ENCODE measurements around the gene TIMP1. TPM values are rescaled to one million over a fixed set of nuclear protein-coding genes. Genes with fewer than 3 reads are reported as not detected.

Gene TIMP1
- total and polyA plus RNA-seq, 2 of the 13 experiments (the other 11 are each of a cell fraction or from before 2014, with no cell fraction given) = 12.3 to 45.8 TPM

- TF ChIP-seq ATF7 (IDR thresholded peaks at IDR 0.05) (peak; percentile 53; the same call in 1 of the 2 replicates), ATF7 (CRISPR knock-in tag; IDR thresholded peaks at IDR 0.05) (peak; percentile 90), ZNF12 (CRISPR knock-in tag; IDR thresholded peaks at IDR 0.05) (peak; percentile 27; the same call in 1 of the 2 replicates), ZHX1 (CRISPR knock-in tag; IDR thresholded peaks at IDR 0.05; ENCODE audit: low read depth) (0 out of 2 replicates have a peak, but pooled peaks have one; percentile 60), SP4 (CRISPR knock-in tag; IDR thresholded peaks at IDR 0.05) (peak; percentile 57; the same call in 1 of the 2 replicates), ZNF574 (CRISPR knock-in tag; IDR thresholded peaks at IDR 0.05) (0 out of 2 replicates have a peak, but pooled peaks have one; percentile 17), BCL6 (CRISPR knock-in tag; IDR thresholded peaks at IDR 0.05) (peak; percentile 28; the same call in 1 of the 2 replicates), NFKB2 (CRISPR knock-in tag; IDR thresholded peaks at IDR 0.05; ENCODE audit: borderline replicate concordance) (peak; percentile 82), ETV6 (CRISPR knock-in tag; conservative IDR thresholded peaks at IDR 0.05) (0 out of 2 replicates have a peak, but pooled peaks have one; percentile 47), ZNF782 (CRISPR knock-in tag; IDR thresholded peaks at IDR 0.05; ENCODE audit: borderline replicate concordance) (0 out of 2 replicates have a peak, but pooled peaks have one; percentile 35), ZNF20 (CRISPR knock-in tag; IDR thresholded peaks at IDR 0.05) (no peak), WIZ (CRISPR knock-in tag; IDR thresholded peaks at IDR 0.05) (peak; percentile 76; the same call in 1 of the 2 replicates), IKZF5 (CRISPR knock-in tag; IDR thresholded peaks at IDR 0.05) (peak; percentile 36; the same call in 1 of the 2 replicates), BORCS8-MEF2B (CRISPR knock-in tag; IDR thresholded peaks at IDR 0.05) (peak; percentile 94), REL (CRISPR knock-in tag; conservative IDR thresholded peaks at IDR 0.05) (0 out of 2 replicates have a peak, but pooled peaks have one; percentile 48), MXI1 (IDR thresholded peaks at IDR 0.05; ENCODE audit: borderline replicate concordance, low read depth, low read length) (peak; percentile 49; the same call in 1 of the 3 replicates), ZSCAN9 (CRISPR knock-in tag; IDR thresholded peaks at IDR 0.05; ENCODE audit: borderline replicate concordance) (0 out of 2 replicates have a peak, but pooled peaks have one; percentile 34), JUN (CRISPR knock-in tag; IDR thresholded peaks at IDR 0.05) (peak; percentile 47; the same call in 1 of the 2 replicates), ARNT2 (CRISPR knock-in tag; IDR thresholded peaks at IDR 0.05; ENCODE audit: low read depth) (peak; percentile 85), RARA (CRISPR knock-in tag; IDR thresholded peaks at IDR 0.05) (0 out of 2 replicates have a peak, but pooled peaks have one; percentile 30)
Measured at GRCh38 chrX:47619486-47620302, 37.5 kb downstream of the TIMP1 start, which contains the start of gene SYN1 (continued).

All from HepG2 (cell line).